Neutrophil (primary cell): ENCODE results near the gene INSL6.

Experiments
- H3K27ac ChIP-seq: fragments of 200-600 bp; sonication (generic); 2 replicates; pipeline ENCODE4 v1.5.1; 2016; ENCODE audit warnings: mild to moderate bottlenecking, moderate library complexity
- H3K27me3 ChIP-seq: fragments of 200-600 bp; sonication (generic); 2 replicates; pipeline ENCODE4 v1.6.0; 2016; ENCODE audit warnings: mild to moderate bottlenecking
- H3K36me3 ChIP-seq: fragments of 200-600 bp; sonication (generic); 2 replicates; pipeline ENCODE4 v1.5.1; 2017
- H3K4me1 ChIP-seq, 2 experiments: fragments of 200-600 bp in 1 of 2; sonication (generic) in 1 of 2; 1 replicate in 1 of 2; 2 replicates in 1 of 2; pipeline versions ENCODE4 v1.5.1 to v1.6.1; 2013 to 2016; ENCODE audit warnings: low read depth in 1 of 2, low read length in 1 of 2, mild to moderate bottlenecking in 1 of 2, moderate library complexity in 1 of 2; ENCODE audit not compliant: control insufficient read depth in 1 of 2, insufficient read depth in 1 of 2
- H3K4me3 ChIP-seq, 2 experiments: fragments of 200-600 bp in 1 of 2; sonication (generic) in 1 of 2; 1 replicate in 1 of 2; 2 replicates in 1 of 2; pipeline ENCODE4 v1.5.1; 2013 to 2016; ENCODE audit warnings: low read depth in 1 of 2, low read length in 1 of 2, mild to moderate bottlenecking in 1 of 2, moderate library complexity in 1 of 2
- H3K9me3 ChIP-seq: fragments of 200-600 bp; sonication (generic); 2 replicates; pipeline ENCODE4 v1.5.1; 2016
- CTCF ChIP-seq: fragments of 200-600 bp; sonication (generic); IDR thresholded peaks from 2 replicates; pipeline ENCODE4 v1.5.1; 2016; ENCODE audit warnings: antibody characterized with exemption

INSL6 gene

GRCh38 chr9:5113994-5114748, 71.3 kb downstream of the INSL6 start:
- no peak overlapping the region for H3K4me3 ChIP-seq
- no peaks in the 10 kb centered on the region for H3K9me3 ChIP-seq
- no peak for TF ChIP-seq CTCF
- H3K4me1 ChIP-seq = no peaks in the 10 kb centered on the region
- no peak overlapping the region for H3K27ac ChIP-seq
- peaks cover 46% of the 10 kb centered on the region for H3K36me3 ChIP-seq
- no peaks in the 10 kb centered on the region for H3K27me3 ChIP-seq
